Measurements from ENCODE around the gene PBX1. TPM values are rescaled to one million over a fixed set of nuclear protein-coding genes. Genes with fewer than 3 reads are reported as not detected.
A peak's percentile ranks its signal among the peaks of the same experiment; 100 is the strongest.

PBX1 gene
- total RNA-seq (100 to 1,000 TPM; 118 to 168 (median 161) TPM), polyA plus RNA-seq (10 to 100 TPM in 2 of 3 donors, 1 to 10 TPM in 1; 6.7 to 18.0 (median 11.4) TPM)

GRCh38 chr1:164558461-164559341 lies at the start of gene PBX1:
Gene PBX1 (plus strand): TSS chr1:164559184.
- Histone ChIP-seq H3K9me3 (no peaks in the 10 kb centered on the region), H3K27ac (peak within 1 kb of the TSS; percentile 82 to 94 (median 88)), H3K27me3 (no peaks in the 10 kb centered on the region), H3K36me3 (no peaks in the 10 kb centered on the region), H3K4me3 (peak within 1 kb of the TSS; percentile 67 to 90 (median 84)), H3K4me1 (peaks cover 0 to 8% (median 3%) of the 10 kb centered on the region in 4 donors)
- intact Hi-C loops (cut with DNase I): loop anchor here (5.0 to 10.0 kb wide), 2 partner anchors 116 to 1144 kb away; no protein-coding TSS in a partner anchor
- 1% methylated on average over 28 of the region's 28 CpGs for WGBS, 2 donors
- peak; percentile 100 for DNase-seq
- peak; percentile 95 to 96 (median 95) for TF ChIP-seq POLR2AphosphoS5 (IDR thresholded peaks at IDR 0.05)
- peak; percentile 66 to 82 for TF ChIP-seq POLR2A (IDR thresholded peaks at IDR 0.05)
- no peak for TF ChIP-seq CTCF (IDR thresholded peaks at IDR 0.05)

GRCh38 chr1:164510435-164510834 lies 48.5 kb upstream of the PBX1 start:
- Histone ChIP-seq H3K9me3 (no peaks in the 10 kb centered on the region), H3K4me3 (no peak overlapping the region), H3K27me3 (no peaks in the 10 kb centered on the region), H3K36me3 (no peaks in the 10 kb centered on the region), H3K4me1 (no peaks in the 10 kb centered on the region), H3K27ac (no peak overlapping the region)
- no peak for DNase-seq
- TF ChIP-seq CTCF (IDR thresholded peaks at IDR 0.05): no peak
- no peak for TF ChIP-seq POLR2AphosphoS5 (IDR thresholded peaks at IDR 0.05)
- no peak for TF ChIP-seq EP300 (IDR thresholded peaks at IDR 0.05)
- TF ChIP-seq POLR2A (IDR thresholded peaks at IDR 0.05): no peak
- 83 to 88% methylated on average over 1 of the region's 1 CpG for WGBS, 2 donors
- intact Hi-C loops (cut with DNase I): no loop called here

GRCh38 chr1:164511001-164511705 lies 47.8 kb upstream of the PBX1 start:
- H3K27me3 ChIP-seq: no peaks in the 10 kb centered on the region
- H3K27ac ChIP-seq: no peak overlapping the region
- intact Hi-C loops (cut with DNase I): no loop called here
- TF ChIP-seq POLR2AphosphoS5 (IDR thresholded peaks at IDR 0.05) (no peak), CTCF (IDR thresholded peaks at IDR 0.05) (no peak), POLR2A (IDR thresholded peaks at IDR 0.05) (no peak), EP300 (IDR thresholded peaks at IDR 0.05) (no peak)
- DNase-seq: no peak
- H3K9me3 ChIP-seq: no peaks in the 10 kb centered on the region
- H3K4me1 ChIP-seq: no peaks in the 10 kb centered on the region
- no peak overlapping the region for H3K4me3 ChIP-seq
- WGBS, 2 donors: 90% methylated on average over 5 of the region's 5 CpGs
- no peaks in the 10 kb centered on the region for H3K36me3 ChIP-seq

- intact Hi-C loops (cut with DNase I): no loop called here
- no peak for DNase-seq
- H3K27me3 ChIP-seq: no peaks in the 10 kb centered on the region
- H3K4me1 ChIP-seq: no peaks in the 10 kb centered on the region
- no peak overlapping the region for H3K4me3 ChIP-seq
- TF ChIP-seq CTCF (IDR thresholded peaks at IDR 0.05): no peak
- TF ChIP-seq POLR2AphosphoS5 (IDR thresholded peaks at IDR 0.05): no peak
- no peak for TF ChIP-seq POLR2A (IDR thresholded peaks at IDR 0.05)
- no peak for TF ChIP-seq EP300 (IDR thresholded peaks at IDR 0.05)
- no peaks in the 10 kb centered on the region for H3K36me3 ChIP-seq
- 76 to 84% methylated on average over 2 of the region's 2 CpGs for WGBS, 2 donors
- H3K27ac ChIP-seq: no peak overlapping the region
- no peaks in the 10 kb centered on the region for H3K9me3 ChIP-seq
These were observed 43.8 kb upstream of the PBX1 start for GRCh38 chr1:164515231-164515630.

Measured in sigmoid colon (tissue), 7 donors.